ENCODE results near the gene FSD1.
"Not testable (repeated sequence)": the region's sequence is repeated elsewhere in the genome, so short reads cannot be mapped to it uniquely, and the experiment has no call there.

Gene FSD1

DNA sequence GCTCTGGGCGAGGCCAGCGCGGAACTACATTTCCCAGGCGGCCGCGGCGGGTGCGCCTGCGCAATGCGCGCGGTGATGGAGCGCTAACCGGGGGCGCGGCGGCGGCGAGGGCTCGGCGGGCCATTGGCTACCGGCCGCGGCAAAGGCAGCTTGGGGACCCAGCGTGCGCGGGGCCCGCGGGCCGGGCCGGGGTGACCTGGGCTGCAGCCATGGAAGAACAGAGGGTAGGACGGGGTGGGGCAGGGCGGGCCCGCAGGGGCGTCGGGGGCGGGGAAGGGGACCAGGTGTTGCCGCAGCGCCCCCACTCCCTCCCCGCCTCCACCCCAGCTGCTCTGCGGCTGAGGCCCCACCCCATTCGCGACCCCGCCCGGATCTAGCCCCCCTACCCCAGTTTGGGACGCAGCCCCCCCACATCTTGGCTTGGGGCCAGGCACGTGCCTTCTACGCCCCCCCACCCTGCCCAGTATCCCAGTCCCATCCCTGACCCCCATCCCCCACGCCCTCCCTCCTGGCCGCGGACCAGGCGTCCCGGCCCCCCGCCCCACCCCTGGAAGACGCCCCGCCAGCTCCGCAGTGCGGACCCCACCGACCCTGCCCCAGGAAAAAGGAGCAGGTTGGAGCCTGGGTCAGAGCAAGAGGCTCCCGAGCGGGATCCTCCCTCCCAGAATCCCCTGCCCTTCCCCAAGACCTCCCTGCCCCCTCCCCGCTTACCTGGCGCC lies at the start of gene FSD1:
Gene FSD1 (plus strand): TSS at position 61 of the 719 bp plus-strand sequence. CDS start 149 bp downstream, at position 210.
- peak; percentile 63 to 64 for DNase-seq

DNA sequence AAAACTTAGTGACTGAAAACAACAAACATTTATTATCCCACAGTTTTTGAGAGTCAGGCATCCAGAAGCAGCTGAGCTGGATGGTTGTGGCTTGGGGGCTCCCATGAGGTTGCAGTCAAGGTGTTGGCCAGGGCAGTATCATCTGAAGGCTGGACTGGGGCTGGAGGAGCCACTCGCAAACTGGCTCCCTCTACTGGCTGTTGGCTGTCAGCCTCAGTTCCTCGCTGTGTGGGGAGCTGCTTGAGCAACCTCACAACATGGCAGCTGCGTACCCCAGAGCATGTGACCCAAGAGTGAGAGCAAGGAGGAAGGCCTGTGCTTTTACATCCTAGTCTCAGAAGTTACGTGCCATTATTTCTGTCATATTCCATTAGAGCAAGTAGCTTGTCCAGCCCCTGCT lies 47.8 kb upstream of the FSD1 start:
- DNase-seq: no peak

DNA sequence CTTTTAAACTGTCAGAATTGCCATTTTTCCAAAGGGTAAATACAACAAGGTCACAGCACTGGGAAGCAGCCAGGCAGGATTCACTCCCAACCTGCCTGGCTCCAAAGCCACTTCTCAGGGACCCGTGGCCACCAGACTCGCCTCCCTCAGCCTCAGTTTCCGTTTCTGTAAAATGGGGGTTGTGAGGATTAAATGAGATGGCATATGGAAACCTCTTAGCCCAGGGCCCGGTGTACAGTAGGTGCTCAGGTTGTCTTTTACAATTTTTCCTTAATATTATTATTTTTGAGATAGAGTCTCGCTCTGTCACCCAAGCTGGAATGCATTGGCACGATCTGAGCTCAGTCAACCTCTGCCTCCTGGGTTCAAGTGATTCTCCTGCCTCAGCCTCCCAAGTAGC lies 47.4 kb upstream of the FSD1 start:
- no peak for DNase-seq

DNA sequence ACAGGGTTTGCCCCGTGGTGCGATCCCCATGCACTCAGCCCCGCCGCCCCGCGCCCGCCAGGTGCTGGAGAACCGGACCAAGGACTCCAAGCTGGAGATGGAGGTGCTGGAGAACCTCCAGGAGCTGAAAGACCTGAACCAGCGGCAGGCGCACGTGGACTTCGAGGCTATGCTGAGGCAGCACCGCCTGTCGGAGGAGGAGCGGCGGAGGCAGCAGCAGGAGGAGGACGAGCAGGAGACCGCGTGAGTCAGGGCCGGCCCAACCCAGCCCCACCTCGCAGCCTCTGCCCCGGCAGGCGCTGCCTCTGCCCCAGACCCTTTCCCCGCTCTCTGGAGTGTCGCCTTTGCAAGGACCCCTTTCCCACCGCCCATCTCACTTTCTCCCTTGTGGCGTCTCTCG lies 46.2 kb upstream of the FSD1 start:
- no peak for DNase-seq

DNA sequence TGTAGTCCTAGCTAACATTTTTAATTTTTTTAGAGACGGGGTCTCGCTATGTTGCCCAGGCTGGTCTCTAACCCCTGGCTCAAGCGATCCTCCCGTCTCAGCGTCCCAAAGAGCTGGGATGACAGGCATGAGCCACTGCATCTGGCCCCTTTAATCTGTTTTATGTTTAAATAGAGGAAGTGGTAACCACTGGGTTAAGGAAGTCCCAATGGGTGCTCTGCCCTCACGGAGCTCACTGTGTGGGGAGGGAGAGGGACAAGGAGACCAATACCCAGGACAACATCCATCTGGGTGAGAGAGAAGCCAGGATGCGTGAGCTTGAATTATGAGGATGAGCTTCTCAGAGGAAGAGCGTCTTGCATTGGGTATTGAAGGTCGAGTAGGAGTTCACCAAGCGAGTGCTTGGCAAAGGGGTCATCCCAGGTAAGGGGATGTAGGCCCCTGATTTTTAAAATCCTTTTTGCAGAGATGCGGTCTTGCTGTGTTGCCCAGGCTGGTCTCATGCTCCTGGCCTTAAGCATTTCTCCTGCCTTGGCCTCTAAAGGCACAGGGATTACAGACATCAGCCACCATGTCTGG lies 43.7 kb upstream of the FSD1 start:
- no peak for DNase-seq

DNA sequence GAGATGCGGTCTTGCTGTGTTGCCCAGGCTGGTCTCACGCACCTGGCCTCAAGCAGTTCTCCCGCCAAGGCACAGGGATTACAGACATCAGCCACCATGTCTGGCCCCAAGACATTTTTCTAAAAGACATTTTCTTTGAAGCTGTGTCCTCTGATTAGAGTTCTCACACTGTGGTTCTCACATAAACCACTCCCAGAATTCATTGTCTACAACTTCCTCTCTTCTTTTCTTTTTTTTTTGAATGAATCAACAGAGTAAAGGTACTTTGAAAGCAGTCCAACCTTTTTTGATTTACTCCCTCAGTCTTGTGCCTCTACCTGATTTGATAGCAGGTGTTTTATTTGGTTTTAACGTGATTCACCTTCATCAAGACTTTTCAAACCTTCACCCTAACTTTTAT lies 39.6 kb upstream of the FSD1 start:
- peak in 1 of 2 donors; percentile 33 for DNase-seq

DNA sequence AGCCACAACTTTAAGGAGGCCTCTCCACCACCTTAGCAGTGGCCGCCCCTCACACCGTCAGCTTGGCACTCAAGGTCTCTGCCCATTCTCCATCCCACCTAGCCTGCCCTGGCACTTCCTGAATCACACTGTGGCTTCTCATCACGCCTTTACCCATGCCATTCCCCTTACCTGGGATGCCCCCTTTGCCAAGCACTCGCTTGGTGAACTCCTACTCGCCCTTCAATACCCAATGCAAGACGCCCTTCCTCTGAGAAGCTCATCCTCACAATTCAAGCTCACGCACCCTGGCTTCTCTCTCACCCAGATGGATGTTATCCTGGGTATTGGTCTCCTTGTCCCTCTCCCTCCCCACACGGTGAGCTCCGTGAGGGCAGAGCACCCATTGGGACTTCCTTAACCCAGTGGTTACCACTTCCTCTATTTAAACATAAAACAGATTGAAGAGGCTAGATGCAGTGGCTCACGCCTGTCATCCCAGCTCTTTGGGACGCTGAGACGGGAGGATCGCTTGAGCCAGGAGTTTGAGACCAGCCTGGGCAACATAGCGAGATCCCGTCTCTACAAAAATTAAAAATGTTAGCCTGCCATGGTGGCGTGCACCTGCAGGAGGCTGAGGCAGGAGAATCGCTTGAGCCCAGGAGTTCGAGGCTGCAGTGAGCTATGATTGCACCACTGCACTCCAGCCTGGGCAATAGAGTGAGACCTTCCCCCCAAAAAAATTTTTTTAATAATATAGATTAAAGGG lies 38.0 kb upstream of the FSD1 start:
- DNase-seq: no peak

DNA sequence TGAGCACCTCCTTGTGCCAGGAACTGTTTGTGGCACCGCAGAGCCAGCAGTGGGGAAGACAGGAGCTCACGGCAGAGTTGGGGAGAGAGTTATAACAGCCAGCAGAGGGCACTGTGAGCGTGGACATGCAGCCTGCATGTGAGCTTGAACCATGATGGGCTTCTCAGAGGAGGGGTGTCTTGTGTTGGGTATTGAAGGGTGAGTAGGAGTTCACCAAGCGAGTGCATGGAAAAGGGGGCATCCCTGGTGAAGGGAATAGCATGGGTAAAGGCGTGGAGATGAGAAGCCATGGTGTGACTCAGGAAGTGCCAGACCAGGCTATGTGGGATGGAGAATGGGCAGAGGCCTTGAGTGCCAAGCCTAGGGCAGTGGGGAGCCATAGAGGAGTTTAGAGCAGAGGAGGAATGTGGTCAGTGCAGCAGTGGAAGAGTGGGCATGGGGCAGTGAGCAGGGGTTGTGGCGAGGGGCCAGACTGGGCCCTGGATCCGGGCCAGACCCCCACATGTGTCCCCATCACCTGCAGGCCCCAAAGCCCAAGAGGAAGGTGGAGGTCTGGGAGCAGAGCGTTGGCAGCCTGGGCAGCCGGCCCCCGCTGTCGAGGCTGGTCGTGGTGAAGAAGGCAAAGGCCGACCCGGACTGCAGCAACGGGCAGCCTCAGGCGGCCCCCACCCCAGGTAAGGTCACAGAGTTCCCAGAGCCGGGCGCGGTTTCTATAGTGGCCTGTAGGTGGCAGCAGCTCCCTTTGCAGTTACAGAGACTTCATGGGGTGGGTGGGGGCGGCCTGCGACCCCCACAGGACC lies 37.1 kb upstream of the FSD1 start:
- DNase-seq: peak; percentile 45 to 60

DNA sequence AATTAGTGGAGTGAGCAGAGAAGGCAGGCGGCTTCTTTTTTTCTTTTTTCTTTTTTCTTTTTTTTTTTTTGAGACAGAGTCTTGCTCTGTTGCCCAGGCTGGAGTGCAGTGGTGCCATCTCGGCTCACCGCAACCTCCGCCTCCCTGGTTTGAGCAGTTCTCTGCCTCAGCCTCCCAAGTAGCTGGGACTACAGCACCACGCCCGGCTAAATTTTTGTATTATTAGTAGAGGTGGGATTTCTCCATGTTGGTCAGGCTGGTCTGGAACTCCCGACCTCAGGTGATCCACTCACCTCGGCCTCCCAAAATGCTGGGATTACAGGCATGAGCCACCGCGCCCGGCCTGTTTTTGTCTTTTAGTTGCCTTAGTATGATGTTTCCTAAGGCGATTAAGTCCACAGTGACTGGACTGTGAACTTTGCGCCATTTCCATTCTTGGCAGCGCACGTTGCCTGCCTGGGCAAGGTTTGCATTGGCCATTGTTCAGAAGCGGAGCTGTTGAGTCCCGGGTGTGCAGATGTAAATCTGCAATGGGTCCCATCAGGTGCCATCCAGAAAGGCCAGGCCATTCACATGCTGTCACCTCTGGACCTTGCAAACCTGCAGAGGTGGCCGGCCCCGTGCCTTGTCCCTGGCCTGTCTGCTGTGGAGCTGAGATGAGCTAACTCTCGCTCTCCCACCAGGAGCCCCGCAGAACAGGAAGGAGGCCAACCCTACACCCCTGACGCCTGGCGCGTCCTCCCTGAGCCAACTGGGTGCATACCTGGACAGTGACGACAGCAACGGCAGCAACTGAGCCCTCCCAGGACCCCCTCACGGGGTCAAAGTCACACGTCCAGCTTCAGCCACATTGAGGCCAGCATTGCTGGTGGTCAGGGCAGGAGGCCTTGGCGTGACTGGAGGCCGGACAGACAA lies 36.2 kb upstream of the FSD1 start:
- no peak for DNase-seq

DNA sequence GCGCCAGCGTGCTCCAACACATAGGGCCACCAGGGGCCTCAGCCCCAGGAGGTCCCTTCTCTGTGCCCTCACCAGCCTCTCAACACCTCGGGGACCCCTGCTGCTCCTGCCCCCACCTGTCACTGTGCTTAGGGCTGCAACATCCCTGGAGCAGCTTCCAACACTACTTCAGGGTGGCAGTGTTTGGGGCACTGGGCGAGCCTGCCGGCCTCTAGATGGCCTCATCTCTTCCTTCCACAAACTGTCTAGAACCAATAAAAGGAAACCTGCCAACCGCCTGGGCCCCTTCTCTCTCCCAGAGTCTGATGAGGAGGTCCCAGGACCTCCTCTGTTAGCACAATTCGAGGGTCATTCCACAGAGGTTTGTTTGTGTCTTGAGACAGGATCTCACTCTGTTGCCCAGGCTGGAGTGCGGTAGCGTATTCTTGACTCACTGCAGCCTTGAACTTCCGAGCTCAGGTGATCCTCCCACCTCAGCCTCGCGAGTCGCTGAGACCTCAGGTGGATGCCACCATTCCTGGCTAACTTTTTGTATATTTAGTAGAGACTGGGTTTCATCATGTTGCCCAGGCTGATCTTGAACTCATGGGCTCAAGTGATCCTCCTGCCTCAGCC lies 35.5 kb upstream of the FSD1 start:
- no peak for DNase-seq

DNA sequence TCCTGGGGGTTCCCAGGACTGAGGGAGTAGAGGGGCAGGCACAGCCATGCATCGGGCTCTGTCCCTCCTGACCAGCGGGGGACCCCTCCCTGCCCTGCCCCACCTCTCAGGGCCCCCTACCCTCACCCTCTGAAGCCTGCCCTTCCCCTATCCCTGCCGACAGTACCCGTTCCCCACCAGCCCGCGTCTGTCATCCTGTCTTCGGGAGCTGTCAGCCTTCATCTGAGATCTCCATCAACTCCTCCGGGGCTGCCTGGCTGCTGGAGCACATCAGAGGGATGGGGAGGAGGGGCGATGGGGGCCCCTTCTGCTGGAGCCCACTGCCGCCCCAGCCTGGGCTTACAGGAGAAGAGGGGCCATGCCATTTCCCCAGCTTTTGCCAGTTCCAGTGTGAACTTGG lies 31.5 kb upstream of the FSD1 start:
- DNase-seq: no peak

DNA sequence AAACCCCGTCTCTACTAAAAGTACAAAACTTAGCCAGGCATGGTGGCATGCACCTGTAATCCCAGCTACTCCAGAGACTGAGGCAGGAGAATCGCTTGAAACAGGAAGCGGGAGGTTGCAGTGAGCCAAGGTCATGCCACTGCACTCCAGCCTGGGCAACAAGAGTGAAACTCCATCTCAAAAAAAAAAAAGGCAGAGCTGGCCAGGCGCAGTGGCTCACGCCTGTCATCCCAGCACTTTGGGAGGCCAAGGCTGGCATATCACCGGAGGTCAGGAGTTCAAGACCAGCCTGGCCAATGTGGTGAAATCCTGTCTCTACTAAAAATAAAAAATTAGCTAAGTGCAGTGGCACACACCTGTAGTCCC lies 30.1 kb upstream of the FSD1 start:
- not testable (repeated sequence) for DNase-seq

DNA sequence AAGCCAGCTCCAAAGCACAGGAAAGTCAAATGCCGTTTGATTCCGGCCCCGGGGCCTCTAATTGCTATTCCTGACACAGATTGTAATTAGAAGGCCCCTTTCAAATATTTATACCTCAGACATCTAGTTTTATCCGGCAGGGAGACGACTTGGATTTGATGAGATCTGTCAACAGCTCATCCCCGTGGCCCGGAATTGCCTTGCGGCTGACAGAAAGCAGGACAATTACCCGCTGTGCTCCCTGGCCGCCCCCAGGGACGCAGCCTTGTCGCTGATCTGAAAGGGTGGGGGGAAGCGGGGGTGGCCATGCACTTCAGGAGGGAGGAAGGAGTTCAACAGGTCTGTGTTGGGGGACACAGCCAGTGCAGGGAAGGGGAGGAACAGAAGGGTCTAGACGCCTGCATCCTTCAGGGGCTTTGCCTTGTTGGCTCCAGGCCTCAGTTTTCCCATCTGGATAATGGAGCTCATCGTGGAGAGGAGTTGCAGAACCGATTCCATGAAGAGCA lies 27.2 kb upstream of the FSD1 start:
- no peak for DNase-seq

DNA sequence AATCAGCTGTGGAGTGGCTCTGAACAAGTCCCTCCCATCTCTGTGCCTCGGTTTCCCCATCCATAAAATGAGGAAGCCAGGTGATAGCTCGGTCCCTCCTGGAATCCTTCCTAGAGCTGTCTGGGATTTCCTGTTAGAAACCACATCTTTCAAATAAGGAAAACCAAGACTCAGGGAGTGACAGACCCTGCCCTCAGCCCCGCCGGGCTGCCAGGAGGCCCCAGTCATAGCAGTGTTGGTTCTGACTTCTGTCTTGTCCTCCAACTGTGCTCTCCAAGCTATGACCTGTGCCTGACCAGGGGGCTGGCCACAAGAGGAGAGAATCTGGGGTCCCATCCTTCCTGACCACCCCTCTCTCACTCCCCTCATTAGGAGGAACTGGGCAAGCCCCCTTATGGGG lies 26.4 kb upstream of the FSD1 start:
- no peak for DNase-seq

DNA sequence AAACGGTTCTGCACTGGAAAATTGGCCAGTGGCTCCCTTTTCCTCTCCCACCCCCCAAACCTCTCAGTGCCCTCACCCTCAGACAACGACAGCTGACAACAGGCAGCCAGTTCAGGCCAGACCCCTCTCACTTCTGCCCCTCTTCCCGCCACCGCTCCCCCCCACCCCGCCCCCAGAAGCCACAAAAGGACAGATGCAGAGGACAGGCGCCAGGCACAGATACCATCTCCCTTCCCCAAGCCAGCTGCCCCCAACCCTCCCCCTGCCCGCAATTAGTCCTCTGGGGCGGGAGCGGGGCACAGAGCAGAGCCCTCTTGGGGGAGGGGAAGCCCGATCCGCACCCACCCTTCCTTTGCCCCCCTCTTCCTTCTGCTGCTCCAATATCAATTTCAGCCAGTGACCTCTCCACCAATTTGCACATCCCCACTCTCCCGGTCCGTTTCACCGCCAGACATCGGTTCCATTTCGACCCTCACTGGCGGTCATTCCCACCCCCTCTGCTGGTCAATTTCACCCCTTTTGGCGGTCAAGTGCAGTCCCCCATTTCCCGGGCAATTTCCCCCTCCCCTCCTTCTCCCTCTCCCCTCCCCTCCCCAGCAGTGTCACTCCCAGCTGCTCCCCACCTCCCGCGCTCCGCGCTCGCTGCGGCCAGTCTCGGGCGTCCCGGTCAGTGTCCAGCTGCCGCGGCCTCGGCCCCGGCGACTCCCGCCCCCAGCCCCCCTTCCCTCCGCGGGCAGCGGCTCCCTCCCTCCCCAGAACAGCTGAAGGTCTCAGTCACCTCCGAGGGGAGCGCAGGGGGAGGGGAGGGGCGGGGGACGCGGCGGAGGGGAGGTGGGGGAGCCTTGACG lies 25.8 kb upstream of the FSD1 start, which contains the start of gene SHD:
Gene SHD (plus strand): TSS at position 848 of the 848 bp plus-strand sequence. CDS start 798 bp downstream, outside the sequence.
- no peak for DNase-seq

DNA sequence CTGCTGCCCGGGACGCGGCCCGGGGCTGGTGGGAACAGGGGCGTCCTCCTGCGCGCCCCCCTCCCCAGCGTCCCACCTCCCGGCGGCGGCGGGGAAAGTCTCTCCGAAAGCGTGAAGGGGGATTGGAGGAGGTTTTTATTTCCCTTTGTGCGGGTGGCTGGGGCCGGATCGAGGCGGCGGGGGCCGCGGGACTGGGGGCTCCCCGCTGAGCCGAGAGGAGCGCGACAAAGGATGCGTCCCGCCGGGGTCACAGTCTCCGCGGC lies 25.2 kb upstream of the FSD1 start:
- no peak for DNase-seq

DNA sequence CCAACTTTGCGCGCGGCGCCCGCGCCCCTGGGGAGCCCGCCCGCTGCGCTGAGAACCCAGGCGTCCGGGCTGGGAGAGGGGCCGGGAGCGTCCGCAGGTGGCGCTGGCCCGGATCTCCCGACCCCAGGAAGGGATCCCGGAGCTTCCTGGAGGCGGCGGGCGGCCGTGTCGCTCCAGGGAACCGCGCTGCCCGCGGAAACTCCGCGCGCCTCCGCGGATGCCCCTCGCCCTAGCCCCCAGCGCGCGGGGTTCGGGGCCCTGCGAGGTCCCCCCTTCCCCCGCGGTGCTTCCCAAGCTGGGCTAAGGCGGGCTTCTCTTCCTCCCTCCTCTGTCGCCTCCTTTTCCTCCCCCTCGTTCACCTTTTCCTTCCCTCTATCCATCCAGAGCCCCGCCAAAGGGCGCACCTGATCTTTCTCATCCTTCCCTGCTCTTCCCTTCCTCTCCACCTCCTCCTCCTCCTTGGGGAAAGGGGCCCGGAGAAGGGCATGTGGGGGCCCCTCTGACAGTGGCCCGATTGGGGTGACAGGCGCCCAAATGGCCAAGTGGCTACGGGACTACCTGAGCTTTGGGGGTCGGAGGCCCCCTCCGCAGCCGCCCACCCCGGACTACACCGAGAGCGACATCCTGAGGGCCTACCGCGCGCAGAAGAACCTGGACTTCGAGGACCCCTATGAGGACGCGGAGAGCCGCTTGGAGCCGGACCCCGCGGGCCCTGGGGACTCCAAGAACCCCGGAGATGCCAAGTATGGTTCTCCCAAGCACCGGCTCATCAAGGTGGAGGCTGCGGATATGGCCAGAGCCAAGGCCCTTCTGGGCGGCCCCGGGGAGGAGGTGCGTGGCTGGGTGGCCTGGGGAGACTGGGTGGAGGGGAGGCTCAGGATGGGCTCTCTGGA lies 24.6 kb upstream of the FSD1 start:
- no peak for DNase-seq

DNA sequence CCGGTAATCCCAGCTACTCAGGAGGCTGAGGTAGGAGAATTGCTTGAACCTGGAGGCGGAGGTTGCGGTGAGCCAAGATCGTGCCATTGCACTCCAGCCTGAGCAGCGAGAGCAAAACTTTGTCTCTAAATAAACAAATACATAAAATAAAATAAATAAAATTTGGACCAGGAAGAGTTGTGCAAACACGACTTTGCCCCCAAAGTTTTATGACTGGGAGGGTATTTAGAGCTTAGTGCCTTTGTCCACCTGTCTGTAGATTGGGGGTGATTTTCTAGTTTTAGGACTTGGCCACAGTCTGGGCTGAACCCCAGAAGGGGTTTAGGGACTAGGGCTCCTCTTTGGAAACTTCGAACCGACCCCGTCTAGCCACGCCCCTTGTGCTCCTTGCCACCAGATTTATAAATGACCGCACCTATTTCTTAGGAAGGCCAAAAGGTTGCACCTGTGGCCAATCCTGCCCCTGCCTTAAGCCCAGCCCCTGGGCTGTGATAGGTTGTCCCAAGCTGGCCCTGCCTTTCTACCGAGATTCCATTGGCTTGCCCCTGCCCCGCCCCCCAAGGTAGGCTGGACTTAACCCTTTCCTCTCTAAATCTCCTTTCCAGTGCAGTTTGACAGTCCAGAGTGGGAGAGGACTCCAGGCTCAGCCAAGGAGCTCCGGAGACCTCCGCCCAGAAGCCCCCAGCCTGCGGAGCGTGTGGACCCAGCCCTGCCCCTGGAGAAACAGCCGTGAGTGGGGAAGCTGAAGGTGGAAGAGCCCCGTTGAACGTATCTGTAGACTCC lies 20.0 kb upstream of the FSD1 start:
- DNase-seq: no peak

DNA sequence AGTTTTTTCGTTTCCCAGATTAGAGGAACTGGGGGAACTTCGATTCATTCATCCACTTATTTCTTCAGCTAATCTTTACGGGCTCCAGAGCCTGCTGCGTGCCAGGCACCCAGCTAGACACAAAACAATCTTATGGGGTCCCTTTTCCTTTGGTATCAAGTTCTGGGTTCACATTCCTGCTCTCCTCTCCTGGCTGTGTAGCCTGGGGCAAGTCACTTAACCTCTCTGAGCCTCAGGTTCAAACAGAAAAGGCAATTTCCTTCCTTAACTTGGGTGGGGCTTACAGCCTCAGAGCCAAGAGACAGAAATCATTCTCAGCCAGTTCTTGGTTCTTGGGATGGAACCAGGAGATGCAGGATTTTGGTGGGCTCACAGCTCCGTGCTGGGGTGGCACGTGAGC lies 19.4 kb upstream of the FSD1 start:
- DNase-seq: no peak
